Panc1 (cell line): ENCODE results near the gene DKK3. TPM values are rescaled to one million over a fixed set of nuclear protein-coding genes. Genes with fewer than 3 reads are reported as not detected.

Experiments
- ATAC-seq: fragments of 200-7000 bp; cut with Tn5 transposase; 2 replicates; pipeline ENCODE4 v1.9.1; 2020; ENCODE audit warnings: mild to moderate bottlenecking, moderate library complexity
- BruUV-seq: library from RNA; stranded (reverse); fragments of 400-500 nt; replicated peaks from 2 replicates; lab custom pipeline; 2021; lab: Mats Ljungman, UMichigan
- CTCF ChIA-PET: fragments of 300-600 bp; sonication (Branson Sonifier 250); formaldehyde crosslinking; loops from one replicate; lab custom pipeline; 2022; ENCODE audit warnings: antibody characterized with exemption; lab: Charles Lee
- POLR2A ChIA-PET: fragments of 300-600 bp; sonication (Branson Sonifier 250); formaldehyde crosslinking; loops from one replicate; lab custom pipeline; 2022; ENCODE audit warnings: antibody characterized with exemption; lab: Charles Lee
- DNase-seq: peaks from one replicate; pipeline ENCODE4 v3.0.0-alpha.2; 2010; ENCODE audit warnings: low read depth, low spot score
- H3K27ac ChIP-seq: 2 replicates; pipeline ENCODE4 v1.5.1; 2011; ENCODE audit warnings: mild to moderate bottlenecking, low read length, inconsistent platforms
- H3K27me3 ChIP-seq: fragments of 200-500 bp; sonication (Bioruptor generic); 2 replicates; pipeline ENCODE4 v1.6.0; 2014; ENCODE audit warnings: low read length, inconsistent platforms; ENCODE audit not compliant: control insufficient read depth, insufficient read depth
- H3K36me3 ChIP-seq: fragments of 200-500 bp; sonication (Bioruptor generic); 2 replicates; pipeline ENCODE4 v1.5.1; 2014; ENCODE audit warnings: inconsistent platforms, mild to moderate bottlenecking, low read length, moderate library complexity; ENCODE audit not compliant: control insufficient read depth, insufficient read depth
- H3K4me1 ChIP-seq: 2 replicates; pipeline ENCODE4 v1.5.1; 2011; ENCODE audit warnings: inconsistent platforms, mild to moderate bottlenecking, low read length, moderate library complexity; ENCODE audit not compliant: control insufficient read depth, insufficient read depth
- H3K4me3 ChIP-seq, 2 experiments: 2 replicates each; pipeline ENCODE4 v1.5.1; 2011 to 2012; ENCODE audit warnings: low read depth in 2 of 2, low read length in 2 of 2, mild to moderate bottlenecking in 2 of 2, inconsistent platforms in 1 of 2, moderate library complexity in 1 of 2
- H3K9me3 ChIP-seq: fragments of 200-500 bp; sonication (Bioruptor generic); 2 replicates; pipeline ENCODE4 v1.5.1; 2014; ENCODE audit warnings: low read depth, mild to moderate bottlenecking, inconsistent platforms, low read length, moderate library complexity; ENCODE audit not compliant: control insufficient read depth, insufficient read depth
- CTCF ChIP-seq: fragments of 450-650 bp; IDR thresholded peaks from 2 replicates; pipeline ENCODE4 v1.5.1; 2017; ENCODE audit warnings: mild to moderate bottlenecking
- POLR2AphosphoS5 ChIP-seq: IDR thresholded peaks from 2 replicates; pipeline ENCODE4 v1.6.1; 2012; ENCODE audit warnings: mild to moderate bottlenecking, low read depth, low read length, moderate library complexity
- REST ChIP-seq, 2 experiments: IDR thresholded peaks; 2 replicates each; pipeline ENCODE4 v1.6.1; 2011 to 2012; ENCODE audit warnings: low read depth in 2 of 2, control low read depth in 1 of 2, low read length in 1 of 2, mild to moderate bottlenecking in 1 of 2, moderate library complexity in 1 of 2; ENCODE audit not compliant: insufficient read depth in 1 of 2
- SIN3A ChIP-seq: IDR thresholded peaks from 2 replicates; pipeline ENCODE4 v1.6.1; 2012; ENCODE audit warnings: low read depth, mild to moderate bottlenecking, low read length, moderate library complexity, borderline replicate concordance; ENCODE audit not compliant: insufficient read depth
- TCF7L2 ChIP-seq: IDR thresholded peaks from 2 replicates; pipeline ENCODE4 v1.6.1; 2011; ENCODE audit warnings: mild to moderate bottlenecking, low read depth, low read length, inconsistent platforms
- in situ Hi-C: cut with HindIII; loops from 2 replicates; pipeline ENCODE4 v1.10.0; 2016; ENCODE audit warnings: low sequenced_read_pairs, low pct_unique_long_range_greater_than_20kb
- intact Hi-C: fragments of 100-400 bp; cut with micrococcal nuclease; formaldehyde crosslinking; loops from one replicate; pipeline ENCODE4 v1.10.0; 2022; ENCODE audit not compliant: unreplicated experiment
- total RNA-seq: library from RNA; stranded (reverse); gene quantifications from one replicate; pipeline ENCODE4 v1.2.1, GENCODE V29; 2021; ENCODE audit not compliant: unreplicated experiment

DKK3 gene
- total RNA-seq, 1 experiment from 2014 or later, result 116 TPM

DNA sequence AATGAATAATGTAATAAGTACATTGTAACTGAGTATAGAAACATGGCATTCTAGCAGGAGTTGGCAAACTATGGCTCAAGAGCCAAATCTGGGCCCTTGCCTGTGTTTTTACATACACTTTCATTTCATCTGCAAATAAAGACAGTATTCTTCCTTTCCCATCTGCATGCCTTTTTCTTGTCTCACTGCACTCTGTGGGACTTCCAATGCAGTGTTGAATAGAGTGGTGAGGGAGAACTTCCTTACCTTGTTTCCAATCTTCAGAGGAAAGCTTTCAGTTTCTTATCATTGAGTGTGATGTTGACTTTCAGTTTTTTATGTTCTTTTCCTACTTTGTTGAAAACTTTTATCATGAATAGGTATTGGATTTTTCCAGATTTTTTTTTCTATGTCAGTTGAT is 84.6 kb downstream of the DKK3 start:
- no peak for ATAC-seq
- CTCF ChIA-PET, result no interaction called here
- POLR2A ChIA-PET, result interaction anchor here (0.7 kb wide), 1 partner anchor 74 kb away, joined by 3 read pairs; no protein-coding TSS in a partner anchor

GRCh38 chr11:11916981-11917399 is 91.4 kb downstream of the DKK3 start:
- intact Hi-C loops, result no loop called here
- no TSS peak for BruUV-seq
- CTCF ChIA-PET, result no interaction called here

More for the DNA sequence above, 84.6 kb downstream of the DKK3 start:
- no peak overlapping the region for H3K4me3 ChIP-seq
- peaks cover 10% of the 10 kb centered on the region; the same call in 1 of the 2 replicates for H3K36me3 ChIP-seq
- intact Hi-C loops, result no loop called here
- H3K9me3 ChIP-seq, result no peaks in the 10 kb centered on the region
- no peak for DNase-seq
- TF ChIP-seq REST (IDR thresholded peaks at IDR 0.05; ENCODE audit: insufficient read depth in 1 of 2, low read depth in 2 of 2, low read length in 1 of 2), result no peak
- TF ChIP-seq CTCF, result no peak
- no peak for TF ChIP-seq TCF7L2
- no peak for TF ChIP-seq POLR2AphosphoS5
- TF ChIP-seq SIN3A, result no peak
- no peak overlapping the region for H3K27ac ChIP-seq
- in situ Hi-C loops, result no loop called here
- H3K4me1 ChIP-seq, result no peaks in the 10 kb centered on the region
- H3K27me3 ChIP-seq, result no peaks in the 10 kb centered on the region
- BruUV-seq, result no TSS peak

More at GRCh38 chr11:11916981-11917399, 91.4 kb downstream of the DKK3 start:
- in situ Hi-C loops, result no loop called here
- POLR2A ChIA-PET, result no interaction called here
- H3K27me3 ChIP-seq, result no peaks in the 10 kb centered on the region
- H3K27ac ChIP-seq, result no peak overlapping the region
- DNase-seq (no peak), ATAC-seq (no peak)
- no peaks in the 10 kb centered on the region for H3K4me1 ChIP-seq
- no peak for TF ChIP-seq REST (IDR thresholded peaks at IDR 0.05; ENCODE audit: insufficient read depth in 1 of 2, low read depth in 2 of 2, low read length in 1 of 2)
- no peak for TF ChIP-seq CTCF
- TF ChIP-seq SIN3A, result no peak
- no peak for TF ChIP-seq TCF7L2
- H3K36me3 ChIP-seq, result peaks cover 10% of the 10 kb centered on the region
- H3K4me3 ChIP-seq, result no peak overlapping the region
- H3K9me3 ChIP-seq, result no peaks in the 10 kb centered on the region
